ENCODE measurements around the gene MTSS2.

DNA sequence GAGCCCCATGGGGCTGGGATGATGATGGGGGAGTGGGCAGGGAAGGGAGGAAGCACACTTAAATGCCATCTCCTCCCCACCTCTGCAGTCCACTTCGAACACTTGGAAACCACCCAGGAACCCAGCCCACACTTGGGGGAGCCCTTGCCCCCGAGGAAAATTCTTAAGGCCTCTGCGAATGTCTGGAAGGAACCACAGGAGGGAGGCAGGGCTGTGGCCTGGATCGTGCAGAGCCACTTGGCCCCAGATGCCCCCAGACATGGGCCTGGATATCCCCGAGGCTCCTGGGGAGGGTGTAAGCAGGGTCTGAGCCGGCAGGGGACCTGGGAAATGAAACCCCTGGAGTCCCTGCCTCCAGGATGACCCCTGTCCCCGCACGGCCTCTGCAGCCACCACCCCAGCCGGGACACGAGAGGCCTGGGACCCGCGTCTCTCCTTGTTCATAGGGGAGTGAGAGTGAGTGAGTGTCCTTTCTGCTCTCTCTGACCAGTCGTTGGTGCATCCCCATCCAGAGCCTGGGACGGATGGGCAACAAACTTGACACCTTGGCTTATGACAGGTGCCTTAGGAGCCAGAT lies 11.8 kb upstream of the MTSS2 start:
- TF ChIP-seq EP300 (conservative IDR thresholded peaks at IDR 0.05; ENCODE audit: poor library complexity, severe bottlenecking) (no peak), EZH2 (IDR thresholded peaks at IDR 0.05; ENCODE audit: borderline replicate concordance, insufficient read depth, low read length, poor library complexity, severe bottlenecking) (no peak), RAD21 (conservative IDR thresholded peaks at IDR 0.05) (no peak), POLR2AphosphoS5 (IDR thresholded peaks at IDR 0.05) (no peak), MXI1 (conservative IDR thresholded peaks at IDR 0.05; ENCODE audit: poor library complexity, severe bottlenecking) (no peak), TAF1 (IDR thresholded peaks at IDR 0.05; ENCODE audit: low read depth) (no peak)
- TF ChIP-seq, protein P1, sequence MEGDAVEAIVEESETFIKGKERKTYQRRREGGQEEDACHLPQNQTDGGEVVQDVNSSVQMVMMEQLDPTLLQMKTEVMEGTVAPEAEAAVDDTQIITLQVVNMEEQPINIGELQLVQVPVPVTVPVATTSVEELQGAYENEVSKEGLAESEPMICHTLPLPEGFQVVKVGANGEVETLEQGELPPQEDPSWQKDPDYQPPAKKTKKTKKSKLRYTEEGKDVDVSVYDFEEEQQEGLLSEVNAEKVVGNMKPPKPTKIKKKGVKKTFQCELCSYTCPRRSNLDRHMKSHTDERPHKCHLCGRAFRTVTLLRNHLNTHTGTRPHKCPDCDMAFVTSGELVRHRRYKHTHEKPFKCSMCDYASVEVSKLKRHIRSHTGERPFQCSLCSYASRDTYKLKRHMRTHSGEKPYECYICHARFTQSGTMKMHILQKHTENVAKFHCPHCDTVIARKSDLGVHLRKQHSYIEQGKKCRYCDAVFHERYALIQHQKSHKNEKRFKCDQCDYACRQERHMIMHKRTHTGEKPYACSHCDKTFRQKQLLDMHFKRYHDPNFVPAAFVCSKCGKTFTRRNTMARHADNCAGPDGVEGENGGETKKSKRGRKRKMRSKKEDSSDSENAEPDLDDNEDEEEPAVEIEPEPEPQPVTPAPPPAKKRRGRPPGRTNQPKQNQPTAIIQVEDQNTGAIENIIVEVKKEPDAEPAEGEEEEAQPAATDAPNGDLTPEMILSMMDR (IDR thresholded peaks at IDR 0.05; ENCODE audit: poor library complexity, severe bottlenecking), result no peak
- TF ChIP-seq, protein P2, sequence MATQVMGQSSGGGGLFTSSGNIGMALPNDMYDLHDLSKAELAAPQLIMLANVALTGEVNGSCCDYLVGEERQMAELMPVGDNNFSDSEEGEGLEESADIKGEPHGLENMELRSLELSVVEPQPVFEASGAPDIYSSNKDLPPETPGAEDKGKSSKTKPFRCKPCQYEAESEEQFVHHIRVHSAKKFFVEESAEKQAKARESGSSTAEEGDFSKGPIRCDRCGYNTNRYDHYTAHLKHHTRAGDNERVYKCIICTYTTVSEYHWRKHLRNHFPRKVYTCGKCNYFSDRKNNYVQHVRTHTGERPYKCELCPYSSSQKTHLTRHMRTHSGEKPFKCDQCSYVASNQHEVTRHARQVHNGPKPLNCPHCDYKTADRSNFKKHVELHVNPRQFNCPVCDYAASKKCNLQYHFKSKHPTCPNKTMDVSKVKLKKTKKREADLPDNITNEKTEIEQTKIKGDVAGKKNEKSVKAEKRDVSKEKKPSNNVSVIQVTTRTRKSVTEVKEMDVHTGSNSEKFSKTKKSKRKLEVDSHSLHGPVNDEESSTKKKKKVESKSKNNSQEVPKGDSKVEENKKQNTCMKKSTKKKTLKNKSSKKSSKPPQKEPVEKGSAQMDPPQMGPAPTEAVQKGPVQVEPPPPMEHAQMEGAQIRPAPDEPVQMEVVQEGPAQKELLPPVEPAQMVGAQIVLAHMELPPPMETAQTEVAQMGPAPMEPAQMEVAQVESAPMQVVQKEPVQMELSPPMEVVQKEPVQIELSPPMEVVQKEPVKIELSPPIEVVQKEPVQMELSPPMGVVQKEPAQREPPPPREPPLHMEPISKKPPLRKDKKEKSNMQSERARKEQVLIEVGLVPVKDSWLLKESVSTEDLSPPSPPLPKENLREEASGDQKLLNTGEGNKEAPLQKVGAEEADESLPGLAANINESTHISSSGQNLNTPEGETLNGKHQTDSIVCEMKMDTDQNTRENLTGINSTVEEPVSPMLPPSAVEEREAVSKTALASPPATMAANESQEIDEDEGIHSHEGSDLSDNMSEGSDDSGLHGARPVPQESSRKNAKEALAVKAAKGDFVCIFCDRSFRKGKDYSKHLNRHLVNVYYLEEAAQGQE (IDR thresholded peaks at IDR 0.05; ENCODE audit: borderline replicate concordance), result no peak
